A549 (cell line): Measurements from ENCODE around the gene SEZ6L2. TPM values are rescaled to one million over a fixed set of nuclear protein-coding genes. Genes with fewer than 3 reads are reported as not detected.

Experiments used
- ATAC-seq, 2 experiments: fragments of 200-7000 bp in 1 of 2; fragments of >200 bp in 1 of 2; cut with Nextera tagmentation in 1 of 2; cut with Tn5 transposase in 1 of 2; 3 replicates each; pipeline versions ENCODE4 v1.8.0 to v1.9.1; 2018 to 2020; ENCODE audit warnings: mild to moderate bottlenecking in 1 of 2, moderate library complexity in 1 of 2
- CTCF ChIA-PET: fragments of 300-600 bp; sonication (Branson Sonifier 250); formaldehyde crosslinking; extraction: SDS; loops from one replicate; lab custom pipeline; 2021; ENCODE audit warnings: antibody characterized with exemption, inconsistent platforms; lab: Yijun Ruan, JAX
- POLR2A ChIA-PET: fragments of 350-600 bp; formaldehyde crosslinking; extraction: SDS; loops from one replicate; lab custom pipeline; 2021; ENCODE audit warnings: antibody characterized with exemption, inconsistent platforms; lab: Yijun Ruan, JAX
- DNase-seq, 2 experiments: peaks; one replicate each; pipeline versions ENCODE4 v3.0.0 to v3.0.0-alpha.2; 2011 to 2016; ENCODE audit warnings: low read depth in 1 of 2, low spot score in 1 of 2
- FAIRE-seq: peaks from 2 replicates; lab custom pipeline; 2011; peaks lifted over from hg19 to GRCh38; lab: Jason Lieb, UNC
- H3K27ac ChIP-seq, 2 experiments: fragments of >200 bp; sonication (Bioruptor Twin); formaldehyde crosslinking; 3 replicates each; pipeline ENCODE4 v1.5.1; 2016 to 2017
- H3K4me1 ChIP-seq: fragments of >200 bp; sonication (Bioruptor Twin); formaldehyde crosslinking; 3 replicates; pipeline ENCODE4 v1.6.1; 2016
- H3K4me2 ChIP-seq: fragments of >200 bp; sonication (Bioruptor Twin); formaldehyde crosslinking; 3 replicates; pipeline ENCODE4 v1.6.1; 2016
- H3K4me3 ChIP-seq: fragments of >200 bp; sonication (Bioruptor Twin); formaldehyde crosslinking; 3 replicates; pipeline ENCODE4 v1.5.1; 2016
- H3K9me3 ChIP-seq: fragments of >200 bp; sonication (Bioruptor Twin); formaldehyde crosslinking; 3 replicates; pipeline ENCODE4 v1.6.1; 2016
- CBX8 ChIP-seq: fragments of 200-600 bp; sonication (generic); IDR thresholded peaks from 2 replicates; pipeline ENCODE4 v1.6.1; 2016
- EHF ChIP-seq: fragments of 250-450 bp; sonication (Bioruptor Pico); IDR thresholded peaks from 2 replicates; pipeline ENCODE4 v1.5.0; 2020; ENCODE audit warnings: mild to moderate bottlenecking
- EHMT2 ChIP-seq: fragments of 200-600 bp; sonication (generic); IDR thresholded peaks from 2 replicates; pipeline ENCODE4 v1.6.1; 2016; ENCODE audit warnings: antibody characterized with exemption, low read depth, mild to moderate bottlenecking, moderate library complexity
- ELK1 ChIP-seq: fragments of 150-350 bp; IDR thresholded peaks from 2 replicates; pipeline ENCODE4 v1.6.1; 2014; ENCODE audit warnings: low read depth, mild to moderate bottlenecking, low read length
- EP300 ChIP-seq, 2 experiments: fragments of >200 bp; sonication (Bioruptor Twin); formaldehyde crosslinking; IDR thresholded peaks; 2 replicates in 1 of 2; 3 replicates in 1 of 2; pipeline ENCODE4 v1.6.1; 2016 to 2017
- FOSB ChIP-seq: fragments of 250-450 bp; sonication (Bioruptor Pico); IDR thresholded peaks from 2 replicates; pipeline ENCODE4 v1.5.0; 2020; ENCODE audit warnings: mild to moderate bottlenecking, moderate library complexity
- GATA3 ChIP-seq: IDR thresholded peaks from 2 replicates; pipeline ENCODE4 v1.6.1; 2012; ENCODE audit warnings: borderline replicate concordance
- HDAC2 ChIP-seq: fragments of 200-600 bp; sonication (generic); IDR thresholded peaks from 2 replicates; pipeline ENCODE4 v1.6.1; 2016
- HOXB5 ChIP-seq: fragments of 250-450 bp; sonication (Bioruptor Pico); IDR thresholded peaks from 2 replicates; pipeline ENCODE4 v1.5.0; 2020; ENCODE audit warnings: mild to moderate bottlenecking, moderate library complexity
- JUN ChIP-seq, 2 experiments: fragments of >200 bp; sonication (Bioruptor Twin); formaldehyde crosslinking; IDR thresholded peaks; 2 replicates in 1 of 2; 3 replicates in 1 of 2; pipeline ENCODE4 v1.6.1; 2016 to 2017
- KDM5A ChIP-seq: fragments of 200-600 bp; sonication (generic); IDR thresholded peaks from 2 replicates; pipeline ENCODE4 v1.6.1; 2016; ENCODE audit warnings: antibody characterized with exemption, mild to moderate bottlenecking
- MAFK ChIP-seq: fragments of 450-650 bp; IDR thresholded peaks from 2 replicates; pipeline ENCODE4 v1.6.1; 2014; ENCODE audit not compliant: partially characterized antibody
- MAZ ChIP-seq: fragments of 150-350 bp; IDR thresholded peaks from 2 replicates; pipeline ENCODE4 v1.6.1; 2014; ENCODE audit warnings: antibody characterized with exemption, low read depth, low read length, borderline replicate concordance
- RARB ChIP-seq: fragments of 250-450 bp; sonication (Bioruptor Pico); IDR thresholded peaks from 2 replicates; pipeline ENCODE4 v1.8.0; 2021; ENCODE audit warnings: mild to moderate bottlenecking, moderate library complexity
- RFX5 ChIP-seq: fragments of 450-650 bp; IDR thresholded peaks from 2 replicates; pipeline ENCODE4 v1.7.1; 2014; ENCODE audit warnings: antibody characterized with exemption, mild to moderate bottlenecking, moderate library complexity
- RNF2 ChIP-seq: fragments of 200-600 bp; sonication (generic); IDR thresholded peaks from 2 replicates; pipeline ENCODE4 v1.6.1; 2016; ENCODE audit warnings: low read depth, mild to moderate bottlenecking, antibody characterized with exemption, moderate library complexity, borderline replicate concordance
- SREBF2 ChIP-seq: fragments of 450-650 bp; IDR thresholded peaks from 2 replicates; pipeline ENCODE4 v1.6.1; 2014; ENCODE audit warnings: mild to moderate bottlenecking, moderate library complexity
- TP53 ChIP-seq: fragments of 250-450 bp; sonication (Bioruptor Pico); IDR thresholded peaks from 2 replicates; pipeline ENCODE4 v1.5.0; 2021; ENCODE audit warnings: mild to moderate bottlenecking, moderate library complexity
- ZSCAN20 ChIP-seq: fragments of 250-450 bp; sonication (Bioruptor Pico); IDR thresholded peaks from 2 replicates; pipeline ENCODE4 v1.8.0; 2022; ENCODE audit warnings: mild to moderate bottlenecking, moderate library complexity
- WGBS: methylation state at CpG from one replicate; pipeline ENCODE4 v1.1.6; 2017; ENCODE audit errors: missing lambda C conversion rate; 5-methylcytosine and 5-hydroxymethylcytosine counted together
- polyA plus RNA-seq, 4 experiments: library from polyadenylated mRNA; depleted of rRNA in 3 of 4; stranded (reverse); fragments of >200 nt; fragmentation: RNase III in 1 of 4; extraction: RNeasy Plus Mini Kit Qiagen cat#74134 plus additional on column Dnase treatment in 1 of 4; gene quantifications; 2 replicates in 3 of 4; 3 replicates in 1 of 4; pipeline ENCODE4 v1.2.3, GENCODE V29; 2011 to 2017
- TF ChIP-seq, protein P1 (sequence below): fragments of >200 bp; sonication (Bioruptor Twin); formaldehyde crosslinking; IDR thresholded peaks from 2 replicates; pipeline ENCODE4 v1.6.1; 2016
- TF ChIP-seq, protein P2 (sequence below): fragments of 250-450 bp; sonication (Bioruptor Pico); IDR thresholded peaks from 2 replicates; pipeline ENCODE4 v1.5.0; 2020; ENCODE audit warnings: low read depth, mild to moderate bottlenecking, moderate library complexity
- TF ChIP-seq, protein P3 (sequence below): IDR thresholded peaks from 2 replicates; pipeline ENCODE4 v1.6.1; 2012
- TF ChIP-seq, protein P4 (sequence below): fragments of >200 bp; sonication (Bioruptor Twin); formaldehyde crosslinking; IDR thresholded peaks from 3 replicates; pipeline ENCODE4 v1.5.1; 2016
- TF ChIP-seq, protein P5 (sequence below): fragments of 200-600 bp; sonication (generic); IDR thresholded peaks from 2 replicates; pipeline ENCODE4 v1.6.1; 2016; ENCODE audit warnings: antibody characterized with exemption, mild to moderate bottlenecking, moderate library complexity

The SEZ6L2 gene
- polyA plus RNA-seq, 2 of the 4 experiments (the other 2 are of a cell fraction) = 4.3 to 11.4 TPM

DNA sequence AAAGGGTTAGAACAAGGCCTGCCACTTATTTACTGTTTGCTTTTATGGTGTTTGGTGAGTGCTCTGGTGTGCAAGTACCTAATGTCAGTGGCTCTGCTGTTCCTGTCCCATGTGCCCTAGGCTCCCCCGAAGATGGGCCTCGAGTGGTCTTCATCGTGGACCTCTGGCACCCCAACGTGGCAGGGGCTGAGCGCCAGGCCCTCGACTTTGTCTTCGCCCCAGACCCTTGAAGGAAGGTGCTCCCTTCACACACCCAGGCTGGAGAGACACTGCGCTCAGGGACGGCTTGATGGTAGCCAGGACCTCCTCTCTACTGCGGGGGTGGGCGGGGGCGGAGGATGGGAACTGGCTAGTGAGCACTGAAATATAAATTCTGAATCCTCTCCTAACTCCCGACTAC, 6.3 kb upstream of the SEZ6L2 start (continued):
- TF ChIP-seq HOXB5 = no peak
- no peak for TF ChIP-seq JUN (IDR thresholded peaks at IDR 0.05)
- TF ChIP-seq CBX8 = no peak

DNA sequence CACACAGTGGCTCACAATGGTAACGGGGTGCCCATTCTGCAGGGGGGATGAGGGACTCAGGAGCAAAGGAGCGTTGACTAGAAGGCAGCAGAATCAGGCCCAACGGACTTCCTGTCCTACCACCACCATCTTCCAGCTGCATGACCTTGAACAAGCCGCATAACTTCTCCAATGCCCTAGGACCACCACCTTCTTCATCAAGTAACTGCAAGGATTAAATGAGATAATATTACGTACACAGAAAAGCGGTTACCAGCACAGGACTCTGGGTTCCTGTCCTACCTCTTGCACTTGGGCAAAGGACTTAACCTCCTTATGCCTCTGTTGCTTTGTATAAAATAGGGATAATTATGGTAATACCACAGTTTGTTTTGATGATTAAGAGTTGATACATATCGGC, 5.6 kb upstream of the SEZ6L2 start:
- Histone ChIP-seq H3K27ac (no peak overlapping the region), H3K4me1 (peaks cover 12% of the 10 kb centered on the region), H3K9me3 (no peaks in the 10 kb centered on the region), H3K4me3 (no peak overlapping the region), H3K4me2 (no peak overlapping the region)
- no peak for FAIRE-seq
- ATAC-seq = no peak
- DNase-seq = no peak
- CTCF ChIA-PET = interaction anchor here (1.0 to 1.1 kb wide), 2 partner anchors 12 to 128 kb away, joined by 3 to 4 read pairs; no protein-coding TSS in a partner anchor
- 89% methylated on average over 7 of the region's 7 CpGs for WGBS
- TF ChIP-seq HOXB5 (no peak), HDAC2 (no peak), EP300 (IDR thresholded peaks at IDR 0.05) (no peak), ZSCAN20 (CRISPR knock-in tag) (no peak), MAZ (no peak), TP53 (CRISPR knock-in tag) (no peak), RARB (CRISPR knock-in tag) (no peak)
- TF ChIP-seq, protein P1, sequence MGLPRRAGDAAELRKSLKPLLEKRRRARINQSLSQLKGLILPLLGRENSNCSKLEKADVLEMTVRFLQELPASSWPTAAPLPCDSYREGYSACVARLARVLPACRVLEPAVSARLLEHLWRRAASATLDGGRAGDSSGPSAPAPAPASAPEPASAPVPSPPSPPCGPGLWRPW = no peak
- TF ChIP-seq, protein P2, sequence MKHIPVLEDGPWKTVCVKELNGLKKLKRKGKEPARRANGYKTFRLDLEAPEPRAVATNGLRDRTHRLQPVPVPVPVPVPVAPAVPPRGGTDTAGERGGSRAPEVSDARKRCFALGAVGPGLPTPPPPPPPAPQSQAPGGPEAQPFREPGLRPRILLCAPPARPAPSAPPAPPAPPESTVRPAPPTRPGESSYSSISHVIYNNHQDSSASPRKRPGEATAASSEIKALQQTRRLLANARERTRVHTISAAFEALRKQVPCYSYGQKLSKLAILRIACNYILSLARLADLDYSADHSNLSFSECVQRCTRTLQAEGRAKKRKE (CRISPR knock-in tag) = no peak
- TF ChIP-seq, protein P3, sequence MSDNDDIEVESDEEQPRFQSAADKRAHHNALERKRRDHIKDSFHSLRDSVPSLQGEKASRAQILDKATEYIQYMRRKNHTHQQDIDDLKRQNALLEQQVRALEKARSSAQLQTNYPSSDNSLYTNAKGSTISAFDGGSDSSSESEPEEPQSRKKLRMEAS = no peak
- TF ChIP-seq, protein P4, sequence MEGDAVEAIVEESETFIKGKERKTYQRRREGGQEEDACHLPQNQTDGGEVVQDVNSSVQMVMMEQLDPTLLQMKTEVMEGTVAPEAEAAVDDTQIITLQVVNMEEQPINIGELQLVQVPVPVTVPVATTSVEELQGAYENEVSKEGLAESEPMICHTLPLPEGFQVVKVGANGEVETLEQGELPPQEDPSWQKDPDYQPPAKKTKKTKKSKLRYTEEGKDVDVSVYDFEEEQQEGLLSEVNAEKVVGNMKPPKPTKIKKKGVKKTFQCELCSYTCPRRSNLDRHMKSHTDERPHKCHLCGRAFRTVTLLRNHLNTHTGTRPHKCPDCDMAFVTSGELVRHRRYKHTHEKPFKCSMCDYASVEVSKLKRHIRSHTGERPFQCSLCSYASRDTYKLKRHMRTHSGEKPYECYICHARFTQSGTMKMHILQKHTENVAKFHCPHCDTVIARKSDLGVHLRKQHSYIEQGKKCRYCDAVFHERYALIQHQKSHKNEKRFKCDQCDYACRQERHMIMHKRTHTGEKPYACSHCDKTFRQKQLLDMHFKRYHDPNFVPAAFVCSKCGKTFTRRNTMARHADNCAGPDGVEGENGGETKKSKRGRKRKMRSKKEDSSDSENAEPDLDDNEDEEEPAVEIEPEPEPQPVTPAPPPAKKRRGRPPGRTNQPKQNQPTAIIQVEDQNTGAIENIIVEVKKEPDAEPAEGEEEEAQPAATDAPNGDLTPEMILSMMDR = no peak
- POLR2A ChIA-PET = no interaction called here

- Histone ChIP-seq H3K9me3 (no peaks in the 10 kb centered on the region), H3K4me2 (no peak overlapping the region)
These were observed 4.2 kb upstream of the SEZ6L2 start for GRCh38 chr16:29903590-29903989.

More at GRCh38 chr16:29903590-29903989, 4.2 kb upstream of the SEZ6L2 start:
- TF ChIP-seq, protein P5, sequence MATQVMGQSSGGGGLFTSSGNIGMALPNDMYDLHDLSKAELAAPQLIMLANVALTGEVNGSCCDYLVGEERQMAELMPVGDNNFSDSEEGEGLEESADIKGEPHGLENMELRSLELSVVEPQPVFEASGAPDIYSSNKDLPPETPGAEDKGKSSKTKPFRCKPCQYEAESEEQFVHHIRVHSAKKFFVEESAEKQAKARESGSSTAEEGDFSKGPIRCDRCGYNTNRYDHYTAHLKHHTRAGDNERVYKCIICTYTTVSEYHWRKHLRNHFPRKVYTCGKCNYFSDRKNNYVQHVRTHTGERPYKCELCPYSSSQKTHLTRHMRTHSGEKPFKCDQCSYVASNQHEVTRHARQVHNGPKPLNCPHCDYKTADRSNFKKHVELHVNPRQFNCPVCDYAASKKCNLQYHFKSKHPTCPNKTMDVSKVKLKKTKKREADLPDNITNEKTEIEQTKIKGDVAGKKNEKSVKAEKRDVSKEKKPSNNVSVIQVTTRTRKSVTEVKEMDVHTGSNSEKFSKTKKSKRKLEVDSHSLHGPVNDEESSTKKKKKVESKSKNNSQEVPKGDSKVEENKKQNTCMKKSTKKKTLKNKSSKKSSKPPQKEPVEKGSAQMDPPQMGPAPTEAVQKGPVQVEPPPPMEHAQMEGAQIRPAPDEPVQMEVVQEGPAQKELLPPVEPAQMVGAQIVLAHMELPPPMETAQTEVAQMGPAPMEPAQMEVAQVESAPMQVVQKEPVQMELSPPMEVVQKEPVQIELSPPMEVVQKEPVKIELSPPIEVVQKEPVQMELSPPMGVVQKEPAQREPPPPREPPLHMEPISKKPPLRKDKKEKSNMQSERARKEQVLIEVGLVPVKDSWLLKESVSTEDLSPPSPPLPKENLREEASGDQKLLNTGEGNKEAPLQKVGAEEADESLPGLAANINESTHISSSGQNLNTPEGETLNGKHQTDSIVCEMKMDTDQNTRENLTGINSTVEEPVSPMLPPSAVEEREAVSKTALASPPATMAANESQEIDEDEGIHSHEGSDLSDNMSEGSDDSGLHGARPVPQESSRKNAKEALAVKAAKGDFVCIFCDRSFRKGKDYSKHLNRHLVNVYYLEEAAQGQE = no peak
- no peak for TF ChIP-seq MAFK
- TF ChIP-seq FOSB (CRISPR knock-in tag) = no peak
- TF ChIP-seq, protein P3 = no peak
- TF ChIP-seq JUN (IDR thresholded peaks at IDR 0.05) = no peak
- no peak for TF ChIP-seq RNF2
- no peak for TF ChIP-seq EHF
- TF ChIP-seq HDAC2 = no peak
- no peak for TF ChIP-seq SREBF2
- TF ChIP-seq ELK1 = no peak
- TF ChIP-seq KDM5A = no peak
- no peak for TF ChIP-seq GATA3
- TF ChIP-seq RFX5 = no peak
- TF ChIP-seq MAZ = no peak
- TF ChIP-seq EHMT2 = no peak
- TF ChIP-seq, all 56 proteins: peak for 0
- H3K4me1 ChIP-seq = peaks cover 15% of the 10 kb centered on the region
- H3K27ac ChIP-seq = no peak overlapping the region
- DNase-seq (no peak), FAIRE-seq (no peak), ATAC-seq (no peak)
- H3K4me3 ChIP-seq = no peak overlapping the region
- ChIA-PET CTCF (interaction anchor here (1.4 to 5.4 kb wide), 3 partner anchors 12 to 101 kb away, joined by 4 to 41 read pairs (median 12); partner anchors contain the start of gene KCTD13), POLR2A (no interaction called here)
- 94% methylated on average over 4 of the region's 4 CpGs for WGBS
